Measurements from ENCODE around the gene ARHGAP10. TPM values are rescaled to one million over a fixed set of nuclear protein-coding genes. Genes with fewer than 3 reads are reported as not detected.

Gene ARHGAP10
- total RNA-seq, 3 donors from 2014 or later (not counting 1 experiment from before 2014, with no cell fraction given), result 13.9 to 28.7 (median 23.2) TPM

- no peak for ATAC-seq
- DNase-seq, result no peak
- Histone ChIP-seq H3K27me3 (ENCODE audit: control insufficient read depth, insufficient read depth, low read length) (no peaks in the 10 kb centered on the region), H3K9me3 (ENCODE audit: control insufficient read depth, insufficient read depth, low read length) (no peaks in the 10 kb centered on the region), H3K36me3 (ENCODE audit: control insufficient read depth, insufficient read depth, low read length) (no peaks in the 10 kb centered on the region), H3K4me3 (ENCODE audit: low read length) (no peak overlapping the region), H3K27ac (ENCODE audit: low read length) (no peak overlapping the region), H3K4me1 (ENCODE audit: control insufficient read depth, insufficient read depth, low read length) (no peaks in the 10 kb centered on the region)
- 81% methylated on average over 3 of the region's 3 CpGs for WGBS (ENCODE audit: insufficient coverage)
- Mint-ChIP-seq H3K36me3 (no peaks in the 10 kb centered on the region), H3K9me3 (no peaks in the 10 kb centered on the region), H3K27ac (no peak overlapping the region), H3K4me1 (peaks cover 7 to 13% of the 10 kb centered on the region in 2 donors), H3K4me3 (no peak overlapping the region), H3K27me3 (ENCODE audit: low read depth in 2 of 2) (no peaks in the 10 kb centered on the region)
- intact Hi-C loops (cut with micrococcal nuclease), result no loop called here
- no peak for TF ChIP-seq CTCF (IDR thresholded peaks at IDR 0.05)
These were observed 233.2 kb downstream of the ARHGAP10 start for GRCh38 chr4:147965056-147965455.

- Histone ChIP-seq H3K4me1 (ENCODE audit: control insufficient read depth, insufficient read depth, low read length) (no peaks in the 10 kb centered on the region), H3K27me3 (ENCODE audit: control insufficient read depth, insufficient read depth, low read length) (no peaks in the 10 kb centered on the region), H3K27ac (ENCODE audit: low read length) (no peak overlapping the region), H3K4me3 (ENCODE audit: low read length) (no peak overlapping the region), H3K9me3 (ENCODE audit: control insufficient read depth, insufficient read depth, low read length) (no peaks in the 10 kb centered on the region), H3K36me3 (ENCODE audit: control insufficient read depth, insufficient read depth, low read length) (no peaks in the 10 kb centered on the region)
- no peak for DNase-seq
- no peak for ATAC-seq
- Mint-ChIP-seq H3K36me3 (no peaks in the 10 kb centered on the region), H3K4me3 (no peak overlapping the region), H3K27me3 (ENCODE audit: low read depth in 2 of 2) (no peaks in the 10 kb centered on the region), H3K4me1 (peaks cover 10 to 16% of the 10 kb centered on the region in 2 donors), H3K9me3 (no peaks in the 10 kb centered on the region), H3K27ac (no peak overlapping the region)
- intact Hi-C loops (cut with micrococcal nuclease), result no loop called here
- TF ChIP-seq CTCF (IDR thresholded peaks at IDR 0.05), result no peak
- WGBS (ENCODE audit: insufficient coverage), result 94% methylated on average over 1 of the region's 1 CpG
These were observed 234.0 kb downstream of the ARHGAP10 start for GRCh38 chr4:147965873-147966272.

- Histone ChIP-seq H3K27ac (ENCODE audit: low read length) (no peak overlapping the region), H3K4me1 (ENCODE audit: control insufficient read depth, insufficient read depth, low read length) (no peaks in the 10 kb centered on the region), H3K9me3 (ENCODE audit: control insufficient read depth, insufficient read depth, low read length) (no peaks in the 10 kb centered on the region), H3K36me3 (ENCODE audit: control insufficient read depth, insufficient read depth, low read length) (no peaks in the 10 kb centered on the region), H3K27me3 (ENCODE audit: control insufficient read depth, insufficient read depth, low read length) (no peaks in the 10 kb centered on the region), H3K4me3 (ENCODE audit: low read length) (no peak overlapping the region)
- no peak overlapping the region for H3K4me3 Mint-ChIP-seq
- H3K27me3 Mint-ChIP-seq (ENCODE audit: low read depth in 2 of 2), result no peaks in the 10 kb centered on the region
- intact Hi-C loops (cut with micrococcal nuclease), result no loop called here
- H3K36me3 Mint-ChIP-seq, result no peaks in the 10 kb centered on the region
- no peak for ATAC-seq
- no peak for TF ChIP-seq CTCF (IDR thresholded peaks at IDR 0.05)
- 93% methylated on average over 5 of the region's 5 CpGs for WGBS (ENCODE audit: insufficient coverage)
- H3K4me1 Mint-ChIP-seq, result peaks cover 14 to 19% of the 10 kb centered on the region in 2 donors
- peak overlapping the region in 1 of 2 donors; percentile 54 for H3K27ac Mint-ChIP-seq
- DNase-seq, result no peak
- H3K9me3 Mint-ChIP-seq, result no peaks in the 10 kb centered on the region
These were observed 236.8 kb downstream of the ARHGAP10 start for GRCh38 chr4:147968641-147969040.
